ENCODE data around the gene KLK7.
A peak's percentile ranks its signal among the peaks of the same experiment; 100 is the strongest.

KLK7 gene

DNA sequence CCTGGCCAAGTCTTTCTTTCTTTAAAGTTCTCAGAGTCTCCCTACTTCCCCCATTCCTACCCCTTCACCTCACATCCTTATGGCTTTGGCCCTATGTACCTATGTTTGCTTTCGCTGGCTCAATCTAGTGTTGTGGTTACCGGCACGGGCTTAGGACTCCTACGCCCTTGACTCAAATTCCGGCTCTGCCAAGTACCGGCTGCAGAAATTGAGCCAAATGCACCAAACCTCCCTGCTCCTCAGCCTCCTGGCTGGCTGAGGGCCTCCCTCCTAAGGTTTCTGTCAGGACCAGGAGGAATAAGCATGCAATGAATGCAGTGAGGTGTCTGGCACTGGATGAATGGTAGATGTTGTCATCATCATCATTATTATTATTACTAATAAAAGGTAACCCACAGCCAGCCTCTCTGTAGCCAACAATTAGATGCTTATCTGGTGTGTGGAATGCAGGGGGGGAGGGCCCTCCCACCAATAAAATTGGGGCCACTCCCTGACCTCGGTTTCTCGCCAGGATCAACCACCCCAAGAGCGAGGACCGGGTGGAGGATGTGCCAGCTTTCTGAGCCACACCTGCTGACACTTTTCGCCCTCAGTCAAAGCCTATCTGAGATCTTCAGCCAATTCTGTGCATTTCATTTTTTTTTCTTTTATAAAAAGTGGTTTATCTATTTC lies 51.6 kb downstream of the KLK7 start:
- peak; percentile 95 for DNase-seq (ENCODE audit: low spot score)

DNA sequence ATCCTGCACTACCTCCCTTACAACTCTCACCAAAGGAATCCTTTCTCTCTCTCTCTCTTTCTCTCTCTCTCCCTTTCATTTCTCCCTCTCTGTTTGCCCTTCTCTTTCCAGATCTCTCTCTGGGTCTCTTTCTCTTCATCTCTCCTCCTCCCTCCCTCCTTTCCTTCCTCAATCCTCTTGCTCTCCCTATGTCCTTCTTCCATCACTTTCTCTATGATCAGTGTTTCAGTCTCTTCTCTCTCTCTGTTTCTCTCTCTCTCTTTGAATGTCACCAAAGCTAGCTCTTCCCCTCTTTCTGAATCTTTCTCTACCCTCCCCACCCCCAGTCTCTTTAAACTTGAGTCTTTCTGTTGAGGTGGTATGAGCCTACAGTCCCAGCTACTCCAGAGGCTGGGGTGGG lies 52.7 kb downstream of the KLK7 start:
- DNase-seq (ENCODE audit: low spot score): no peak

DNA sequence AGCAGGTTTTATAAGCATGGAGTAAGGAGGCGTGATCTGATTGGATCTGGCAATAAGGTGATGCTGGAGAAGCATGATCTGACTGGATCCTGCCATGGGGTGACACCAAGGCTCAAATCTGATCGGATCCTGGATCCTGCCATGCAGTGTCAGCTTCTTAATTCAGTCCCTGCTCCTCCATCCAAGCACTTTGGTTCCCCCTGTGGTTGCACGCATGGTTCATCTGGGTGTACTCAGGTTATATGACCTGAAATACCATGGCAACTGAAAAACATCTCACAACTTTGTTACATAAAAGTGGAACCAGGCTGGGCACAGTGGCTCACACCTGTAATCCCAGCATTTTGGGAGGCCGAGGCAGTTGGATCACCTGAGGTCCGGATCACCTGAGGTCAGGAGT lies 54.9 kb downstream of the KLK7 start:
- peak; percentile 34 for DNase-seq (ENCODE audit: low spot score)

Data from SW480 (cell line).